ENCODE data around the gene ASNS.
"Not testable (repeated sequence)": the region's sequence is repeated elsewhere in the genome, so short reads cannot be mapped to it uniquely, and the experiment has no call there.

The ASNS gene

DNA sequence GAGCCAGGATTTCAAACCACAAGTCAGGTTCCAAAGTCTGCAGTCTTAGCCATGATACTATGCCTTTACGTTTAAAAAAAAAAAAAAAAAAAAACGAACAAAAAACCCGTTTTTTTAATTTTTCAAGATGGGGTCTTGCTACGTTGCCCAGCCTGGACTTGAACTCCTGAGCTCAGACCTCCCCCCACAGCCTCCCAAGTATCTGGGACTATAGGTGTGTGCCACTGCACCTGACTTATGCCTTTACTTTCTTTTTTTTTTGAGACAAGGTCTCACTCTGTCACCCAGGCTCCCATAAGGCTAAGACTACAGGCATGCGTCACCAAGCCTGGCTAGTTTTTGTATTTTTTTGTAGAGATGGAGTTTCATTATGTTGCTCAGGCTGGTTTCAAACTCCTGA lies 14.7 kb downstream of the ASNS start:
- DNase-seq (ENCODE audit: extremely low read depth, insufficient read length) = no peak

DNA sequence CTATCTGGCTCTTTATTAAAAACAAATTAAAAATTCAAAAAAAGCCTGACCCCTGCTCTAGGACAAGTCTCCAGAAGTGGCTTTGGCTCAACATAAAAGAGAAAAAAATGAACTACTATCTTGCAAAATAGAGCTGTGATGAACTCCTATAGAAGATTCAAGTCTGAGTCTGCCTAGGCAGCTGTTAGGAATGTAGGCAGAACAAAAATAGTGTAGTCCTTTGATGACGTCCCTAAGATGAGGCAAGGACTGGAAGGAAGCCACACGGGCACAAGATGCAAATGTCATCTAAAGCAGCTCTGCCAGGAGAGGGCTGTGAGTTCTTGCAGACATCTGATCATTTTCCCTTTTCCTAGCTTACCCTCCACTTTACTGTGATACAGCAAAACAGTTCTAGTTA lies 20.5 kb downstream of the ASNS start:
- peaks cover 4% of the 10 kb centered on the region for H3K36me3 ChIP-seq (ENCODE audit: control insufficient read depth, insufficient read depth, low read length)
- no peak for DNase-seq (ENCODE audit: extremely low read depth, insufficient read length)
- no peak overlapping the region for H3K4me3 ChIP-seq (replicated peaks; ENCODE audit: low read depth, low read length)
- TF ChIP-seq, protein P1, sequence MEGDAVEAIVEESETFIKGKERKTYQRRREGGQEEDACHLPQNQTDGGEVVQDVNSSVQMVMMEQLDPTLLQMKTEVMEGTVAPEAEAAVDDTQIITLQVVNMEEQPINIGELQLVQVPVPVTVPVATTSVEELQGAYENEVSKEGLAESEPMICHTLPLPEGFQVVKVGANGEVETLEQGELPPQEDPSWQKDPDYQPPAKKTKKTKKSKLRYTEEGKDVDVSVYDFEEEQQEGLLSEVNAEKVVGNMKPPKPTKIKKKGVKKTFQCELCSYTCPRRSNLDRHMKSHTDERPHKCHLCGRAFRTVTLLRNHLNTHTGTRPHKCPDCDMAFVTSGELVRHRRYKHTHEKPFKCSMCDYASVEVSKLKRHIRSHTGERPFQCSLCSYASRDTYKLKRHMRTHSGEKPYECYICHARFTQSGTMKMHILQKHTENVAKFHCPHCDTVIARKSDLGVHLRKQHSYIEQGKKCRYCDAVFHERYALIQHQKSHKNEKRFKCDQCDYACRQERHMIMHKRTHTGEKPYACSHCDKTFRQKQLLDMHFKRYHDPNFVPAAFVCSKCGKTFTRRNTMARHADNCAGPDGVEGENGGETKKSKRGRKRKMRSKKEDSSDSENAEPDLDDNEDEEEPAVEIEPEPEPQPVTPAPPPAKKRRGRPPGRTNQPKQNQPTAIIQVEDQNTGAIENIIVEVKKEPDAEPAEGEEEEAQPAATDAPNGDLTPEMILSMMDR (IDR thresholded peaks at IDR 0.05; ENCODE audit: insufficient read depth, low read length, poor library complexity, severe bottlenecking) = no peak
- no peaks in the 10 kb centered on the region for H3K27me3 ChIP-seq (replicated peaks; ENCODE audit: control insufficient read depth, insufficient read depth, low read length)

More for the DNA sequence above, 14.7 kb downstream of the ASNS start:
- no peak overlapping the region for H3K4me3 ChIP-seq (replicated peaks; ENCODE audit: low read depth, low read length)
- H3K36me3 ChIP-seq (ENCODE audit: control insufficient read depth, insufficient read depth, low read length) = peaks cover 6% of the 10 kb centered on the region
- TF ChIP-seq, protein P1 (IDR thresholded peaks at IDR 0.05; ENCODE audit: insufficient read depth, low read length, poor library complexity, severe bottlenecking) = no peak
- no peaks in the 10 kb centered on the region for H3K27me3 ChIP-seq (replicated peaks; ENCODE audit: control insufficient read depth, insufficient read depth, low read length)

DNA sequence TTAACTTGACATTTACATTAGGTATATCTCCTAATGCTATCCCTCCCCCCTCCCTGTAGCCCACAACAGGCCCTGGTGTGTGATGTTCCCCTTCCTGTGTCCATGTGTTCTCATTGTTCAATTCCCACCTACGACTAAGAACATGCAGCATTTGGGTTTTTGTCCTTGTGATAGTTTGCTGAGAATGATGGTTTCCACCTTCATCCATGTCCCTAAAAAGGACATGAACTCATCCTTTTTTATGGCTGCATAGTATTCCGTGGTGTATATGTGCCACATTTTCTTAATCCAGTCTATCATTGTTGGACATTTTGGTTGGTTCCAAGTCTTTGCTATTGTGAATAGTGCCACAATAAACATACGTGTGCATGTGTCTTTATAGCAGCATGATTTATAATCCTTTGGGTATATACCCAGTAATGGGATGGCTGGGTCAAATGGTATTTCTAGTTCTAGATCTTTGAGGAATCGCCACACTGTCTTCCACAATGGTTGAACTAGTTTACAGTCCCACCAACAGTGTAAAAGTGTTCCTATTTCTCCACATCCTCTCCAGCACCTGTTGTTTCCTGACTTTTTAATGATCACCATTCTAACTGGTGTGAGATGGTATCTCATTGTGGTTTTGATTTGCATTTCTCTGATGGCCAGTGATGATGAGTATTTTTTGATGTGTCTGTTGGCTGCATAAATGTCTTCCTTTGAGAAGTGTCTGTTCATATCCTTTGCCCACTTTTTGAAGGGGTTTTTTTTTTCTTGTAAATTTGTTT lies 21.8 kb downstream of the ASNS start:
- DNase-seq (ENCODE audit: extremely low read depth, insufficient read length); H3K36me3 ChIP-seq (ENCODE audit: control insufficient read depth, insufficient read depth, low read length); H3K4me3 ChIP-seq (replicated peaks; ENCODE audit: low read depth, low read length); H3K27me3 ChIP-seq (replicated peaks; ENCODE audit: control insufficient read depth, insufficient read depth, low read length): not testable (repeated sequence)

DNA sequence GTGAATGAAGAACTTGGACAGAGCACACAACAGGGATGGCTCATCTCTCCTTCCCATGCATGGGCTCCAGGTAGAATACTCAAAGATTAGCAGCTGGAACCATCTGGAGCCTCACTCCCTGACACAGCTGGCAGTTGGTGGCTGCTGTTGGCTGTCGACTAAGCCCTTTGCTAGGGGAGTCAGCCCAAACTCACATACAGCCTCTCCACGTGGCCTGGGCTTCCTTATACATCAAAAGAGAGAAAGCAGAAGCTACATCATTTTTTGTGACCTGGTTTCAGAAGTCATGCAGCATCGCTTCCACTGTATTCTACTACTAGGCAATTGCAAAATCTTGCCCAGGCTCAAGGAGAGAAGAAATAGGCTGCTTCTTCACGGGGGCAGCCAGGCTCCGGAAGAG lies 24.4 kb downstream of the ASNS start:
- no peak for DNase-seq (ENCODE audit: extremely low read depth, insufficient read length)
- TF ChIP-seq, protein P1 (IDR thresholded peaks at IDR 0.05; ENCODE audit: insufficient read depth, low read length, poor library complexity, severe bottlenecking) = no peak
- Histone ChIP-seq H3K36me3 (ENCODE audit: control insufficient read depth, insufficient read depth, low read length) (peaks cover 4% of the 10 kb centered on the region), H3K27me3 (replicated peaks; ENCODE audit: control insufficient read depth, insufficient read depth, low read length) (no peaks in the 10 kb centered on the region), H3K4me3 (replicated peaks; ENCODE audit: low read depth, low read length) (no peak overlapping the region)

DNA sequence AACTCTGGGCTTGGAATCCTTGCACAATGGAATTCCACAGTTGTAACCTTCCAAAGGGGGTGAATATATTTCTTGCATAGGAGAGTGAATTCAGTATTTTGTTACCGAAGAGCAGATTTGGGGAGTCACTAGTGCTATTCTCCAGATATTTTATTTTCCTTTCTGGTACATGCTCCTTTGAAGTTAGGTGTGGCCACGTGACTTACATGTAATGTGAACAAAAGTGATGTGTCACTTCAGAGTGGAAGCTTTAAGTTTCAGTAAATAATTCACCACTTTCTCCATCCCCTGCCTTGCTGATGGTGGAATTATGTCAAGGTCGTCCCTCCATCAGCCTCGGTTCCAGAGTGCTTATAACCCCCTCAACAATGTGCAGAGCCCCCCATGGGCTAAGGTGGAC lies 25.3 kb downstream of the ASNS start:
- no peaks in the 10 kb centered on the region for H3K27me3 ChIP-seq (replicated peaks; ENCODE audit: control insufficient read depth, insufficient read depth, low read length)
- no peak overlapping the region for H3K4me3 ChIP-seq (replicated peaks; ENCODE audit: low read depth, low read length)
- no peak for DNase-seq (ENCODE audit: extremely low read depth, insufficient read length)
- TF ChIP-seq, protein P1 (IDR thresholded peaks at IDR 0.05; ENCODE audit: insufficient read depth, low read length, poor library complexity, severe bottlenecking) = no peak
- H3K36me3 ChIP-seq (ENCODE audit: control insufficient read depth, insufficient read depth, low read length) = peaks cover 3% of the 10 kb centered on the region

DNA sequence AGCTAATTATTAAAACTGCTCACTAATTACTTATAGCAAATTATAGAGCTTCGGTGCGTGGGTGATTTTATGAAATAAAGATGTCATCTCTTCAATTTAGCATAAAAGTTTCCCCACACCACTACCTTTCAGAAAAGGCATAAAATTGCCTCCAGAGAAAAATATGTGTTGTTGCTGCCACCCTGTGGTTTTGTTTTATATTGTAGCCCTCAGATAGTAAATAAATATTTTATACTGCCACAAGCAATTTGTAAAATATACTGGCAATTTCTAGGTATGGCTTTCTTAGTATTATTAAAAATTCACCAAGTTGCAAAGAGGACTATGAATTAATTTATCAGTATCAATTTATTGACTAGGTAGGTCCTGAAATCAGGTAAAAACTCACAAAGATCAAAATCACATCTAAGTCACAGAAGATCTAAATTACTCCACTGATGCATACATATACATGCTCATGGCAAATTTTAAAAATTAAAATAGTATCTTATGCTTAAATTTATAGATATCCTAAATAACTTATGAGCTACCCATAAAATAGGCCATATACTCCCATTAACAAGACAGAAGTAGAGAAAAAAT lies 26.5 kb downstream of the ASNS start:
- Histone ChIP-seq H3K4me3 (replicated peaks; ENCODE audit: low read depth, low read length) (no peak overlapping the region), H3K36me3 (ENCODE audit: control insufficient read depth, insufficient read depth, low read length) (no peaks in the 10 kb centered on the region), H3K27me3 (replicated peaks; ENCODE audit: control insufficient read depth, insufficient read depth, low read length) (no peaks in the 10 kb centered on the region)
- no peak for DNase-seq (ENCODE audit: extremely low read depth, insufficient read length)
- TF ChIP-seq, protein P1 (IDR thresholded peaks at IDR 0.05; ENCODE audit: insufficient read depth, low read length, poor library complexity, severe bottlenecking) = no peak
